HL-60 (cell line): ENCODE results near the gene XRCC4.

Experiments used
- GABPA ChIP-seq: IDR thresholded peaks from 2 replicates; pipeline ENCODE4 v1.6.1; 2012; ENCODE audit warnings: low read depth
- POLR2AphosphoS5 ChIP-seq: IDR thresholded peaks from 2 replicates; pipeline ENCODE4 v1.6.1; 2012; ENCODE audit warnings: low read depth
- REST ChIP-seq: IDR thresholded peaks from 2 replicates; pipeline ENCODE4 v1.6.1; 2012; ENCODE audit warnings: low read depth; ENCODE audit not compliant: insufficient replicate concordance
- SPI1 ChIP-seq: IDR thresholded peaks from 2 replicates; pipeline ENCODE4 v1.6.1; 2012; ENCODE audit warnings: low read depth, mild to moderate bottlenecking, borderline replicate concordance
- TF ChIP-seq, protein P1 (sequence below): IDR thresholded peaks from one replicate; pipeline ENCODE4 v1.5.1; 2011; ENCODE audit warnings: low read length, control low read depth, inconsistent platforms; ENCODE audit not compliant: insufficient read depth

GRCh38 chr5:83230511-83230910 is 153.2 kb downstream of the XRCC4 start:
- TF ChIP-seq, protein P1, sequence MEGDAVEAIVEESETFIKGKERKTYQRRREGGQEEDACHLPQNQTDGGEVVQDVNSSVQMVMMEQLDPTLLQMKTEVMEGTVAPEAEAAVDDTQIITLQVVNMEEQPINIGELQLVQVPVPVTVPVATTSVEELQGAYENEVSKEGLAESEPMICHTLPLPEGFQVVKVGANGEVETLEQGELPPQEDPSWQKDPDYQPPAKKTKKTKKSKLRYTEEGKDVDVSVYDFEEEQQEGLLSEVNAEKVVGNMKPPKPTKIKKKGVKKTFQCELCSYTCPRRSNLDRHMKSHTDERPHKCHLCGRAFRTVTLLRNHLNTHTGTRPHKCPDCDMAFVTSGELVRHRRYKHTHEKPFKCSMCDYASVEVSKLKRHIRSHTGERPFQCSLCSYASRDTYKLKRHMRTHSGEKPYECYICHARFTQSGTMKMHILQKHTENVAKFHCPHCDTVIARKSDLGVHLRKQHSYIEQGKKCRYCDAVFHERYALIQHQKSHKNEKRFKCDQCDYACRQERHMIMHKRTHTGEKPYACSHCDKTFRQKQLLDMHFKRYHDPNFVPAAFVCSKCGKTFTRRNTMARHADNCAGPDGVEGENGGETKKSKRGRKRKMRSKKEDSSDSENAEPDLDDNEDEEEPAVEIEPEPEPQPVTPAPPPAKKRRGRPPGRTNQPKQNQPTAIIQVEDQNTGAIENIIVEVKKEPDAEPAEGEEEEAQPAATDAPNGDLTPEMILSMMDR: no peak
- TF ChIP-seq POLR2AphosphoS5: no peak
- TF ChIP-seq SPI1: no peak
- no peak for TF ChIP-seq REST
- no peak for TF ChIP-seq GABPA
